ENCODE results near the gene IL1B. TPM values are rescaled to one million over a fixed set of nuclear protein-coding genes. Genes with fewer than 3 reads are reported as not detected.

The IL1B gene
- total and polyA plus RNA-seq, 2 donors (not counting 1 experiment from before 2014, with no cell fraction given) = 0.20 to 13.1 TPM

- H3K36me3 ChIP-seq (replicated peaks in 1 of 2; ENCODE audit: control extremely low read depth in 1 of 2, control insufficient read depth in 1 of 2, extremely low read depth in 1 of 2, insufficient read depth in 2 of 2, low read length in 1 of 2) = no peaks in the 10 kb centered on the region
- H3K27me3 ChIP-seq (replicated peaks in 1 of 4; ENCODE audit: control extremely low read depth in 1 of 4, control insufficient read depth in 3 of 4, insufficient read depth in 4 of 4, low read length in 3 of 4) = no peaks in the 10 kb centered on the region
- ChIA-PET POLR2A (no interaction called here), CTCF (no interaction called here)
- Mint-ChIP-seq H3K27me3 (no peaks in the 10 kb centered on the region), H3K4me3 (no peak overlapping the region), H3K4me1 (no peaks in the 10 kb centered on the region), H3K9me3 (ENCODE audit: insufficient read depth) (no peaks in the 10 kb centered on the region), H3K27ac (no peak overlapping the region)
- H4K20me1 ChIP-seq (ENCODE audit: control insufficient read depth, insufficient read depth, low read length, poor library complexity, severe bottlenecking) = no peaks in the 10 kb centered on the region
- no CpG with 5 or more reads among the region's 1 CpG for WGBS (ENCODE audit: insufficient coverage)
- no peak for TF ChIP-seq CTCF (IDR thresholded peaks at IDR 0.05)
- no peak for TF ChIP-seq EZH2 (IDR thresholded peaks at IDR 0.05; ENCODE audit: borderline replicate concordance, insufficient read depth, low read depth, low read length, poor library complexity, severe bottlenecking)
- H3K27ac ChIP-seq (ENCODE audit: low read length in 2 of 2) = no peak overlapping the region
- intact Hi-C loops (cut with micrococcal nuclease) = no loop called here
- no peaks in the 10 kb centered on the region for H3K9me3 ChIP-seq (ENCODE audit: control extremely low read depth in 1 of 3, control insufficient read depth in 2 of 3, insufficient read depth in 1 of 3, low read length in 2 of 3)
- no peak for ATAC-seq (ENCODE audit: low read depth)
- no peak for DNase-seq
- no peak overlapping the region for H3K9ac ChIP-seq (ENCODE audit: low read length)
- H3K4me3 ChIP-seq (ENCODE audit: control extremely low read depth in 1 of 5, extremely low read depth in 1 of 5, insufficient read depth in 1 of 5, low read depth in 2 of 5, low read length in 4 of 5) = no peak overlapping the region
- no peaks in the 10 kb centered on the region for H3K4me1 ChIP-seq (ENCODE audit: control insufficient read depth in 2 of 2, insufficient read depth in 2 of 2, low read length in 2 of 2)
- no peak overlapping the region for H3K4me2 ChIP-seq (replicated peaks; ENCODE audit: low read depth, low read length, poor library complexity, severe bottlenecking)
- H2AFZ ChIP-seq (ENCODE audit: insufficient read depth, low read depth, low read length, poor library complexity, severe bottlenecking) = no peak overlapping the region
- no peaks in the 10 kb centered on the region for H3K79me2 ChIP-seq (ENCODE audit: control insufficient read depth, insufficient read depth, low read length)
These were observed 12.3 kb upstream of the IL1B start for GRCh38 chr2:112848833-112849232.

GRCh38 chr2:112846031-112846430, 9.5 kb upstream of the IL1B start:
- WGBS (ENCODE audit: insufficient coverage) = 86% methylated on average over 5 of the region's 6 CpGs
- CTCF ChIA-PET = no interaction called here
- no peak for TF ChIP-seq EZH2 (IDR thresholded peaks at IDR 0.05; ENCODE audit: borderline replicate concordance, insufficient read depth, low read depth, low read length, poor library complexity, severe bottlenecking)
- TF ChIP-seq CTCF (IDR thresholded peaks at IDR 0.05) = no peak

More at GRCh38 chr2:112846031-112846430, 9.5 kb upstream of the IL1B start:
- Histone ChIP-seq H4K20me1 (ENCODE audit: control insufficient read depth, insufficient read depth, low read length, poor library complexity, severe bottlenecking) (no peaks in the 10 kb centered on the region), H3K27me3 (replicated peaks in 1 of 4; ENCODE audit: control extremely low read depth in 1 of 4, control insufficient read depth in 3 of 4, insufficient read depth in 4 of 4, low read length in 3 of 4) (no peaks in the 10 kb centered on the region), H3K4me2 (replicated peaks; ENCODE audit: low read depth, low read length, poor library complexity, severe bottlenecking) (no peak overlapping the region), H2AFZ (ENCODE audit: insufficient read depth, low read depth, low read length, poor library complexity, severe bottlenecking) (no peak overlapping the region), H3K27ac (ENCODE audit: low read length in 2 of 2) (no peak overlapping the region), H3K4me1 (ENCODE audit: control insufficient read depth in 2 of 2, insufficient read depth in 2 of 2, low read length in 2 of 2) (peaks cover 19 to 20% of the 10 kb centered on the region in 2 donors), H3K79me2 (ENCODE audit: control insufficient read depth, insufficient read depth, low read length) (no peaks in the 10 kb centered on the region), H3K36me3 (replicated peaks in 1 of 2; ENCODE audit: control extremely low read depth in 1 of 2, control insufficient read depth in 1 of 2, extremely low read depth in 1 of 2, insufficient read depth in 2 of 2, low read length in 1 of 2) (no peaks in the 10 kb centered on the region), H3K9me3 (ENCODE audit: control extremely low read depth in 1 of 3, control insufficient read depth in 2 of 3, insufficient read depth in 1 of 3, low read length in 2 of 3) (no peaks in the 10 kb centered on the region), H3K4me3 (ENCODE audit: control extremely low read depth in 1 of 5, extremely low read depth in 1 of 5, insufficient read depth in 1 of 5, low read depth in 2 of 5, low read length in 4 of 5) (no peak overlapping the region), H3K9ac (ENCODE audit: low read length) (no peak overlapping the region)
- DNase-seq (no peak), ATAC-seq (ENCODE audit: low read depth) (no peak)
- H3K27me3 Mint-ChIP-seq = no peaks in the 10 kb centered on the region
- H3K4me1 Mint-ChIP-seq = peaks cover 20% of the 10 kb centered on the region
- no peaks in the 10 kb centered on the region for H3K9me3 Mint-ChIP-seq (ENCODE audit: insufficient read depth)
- intact Hi-C loops (cut with micrococcal nuclease) = no loop called here
- H3K27ac Mint-ChIP-seq = no peak overlapping the region
- POLR2A ChIA-PET = no interaction called here
- no peak overlapping the region for H3K4me3 Mint-ChIP-seq
